Liver (tissue), 9 donors: ENCODE results near the gene SEL1L2. TPM values are rescaled to one million over a fixed set of nuclear protein-coding genes. Genes with fewer than 3 reads are reported as not detected.

Experiments used
- DNase-seq: peaks from one replicate; pipeline ENCODE4 v3.0.0-alpha.2; 2017; ENCODE audit warnings: low spot score
- H3K27ac ChIP-seq, 2 donors: one replicate each; pipeline ENCODE4 v1.7.0; 2013; ENCODE audit warnings: inconsistent platforms in 2 of 2, low read length in 2 of 2, control low read depth in 1 of 2, low read depth in 1 of 2, mild to moderate bottlenecking in 1 of 2
- H3K27me3 ChIP-seq, 4 donors: one replicate each; pipeline versions ENCODE4 v1.6.1 to v1.7.0; 2013; ENCODE audit warnings: low read length in 3 of 4, inconsistent platforms in 1 of 4, mild to moderate bottlenecking in 1 of 4, moderate library complexity in 1 of 4; ENCODE audit not compliant: control insufficient read depth in 4 of 4, insufficient read depth in 4 of 4
- H3K36me3 ChIP-seq, 4 donors: one replicate each; pipeline versions ENCODE4 v1.6.1 to v1.7.0; 2013; ENCODE audit warnings: low read length in 3 of 4, mild to moderate bottlenecking in 3 of 4, low read depth in 1 of 4, moderate library complexity in 1 of 4; ENCODE audit not compliant: control insufficient read depth in 4 of 4, insufficient read depth in 3 of 4
- H3K4me1 ChIP-seq, 4 donors: one replicate each; pipeline versions ENCODE4 v1.6.1 to v1.7.0; 2013; ENCODE audit warnings: low read length in 3 of 4, mild to moderate bottlenecking in 3 of 4, moderate library complexity in 1 of 4; ENCODE audit not compliant: control insufficient read depth in 4 of 4, insufficient read depth in 4 of 4
- H3K4me3 ChIP-seq, 3 donors: one replicate each; pipeline versions ENCODE4 v1.6.1 to v1.7.0; 2013; ENCODE audit warnings: low read length in 3 of 3, control low read depth in 1 of 3, low read depth in 1 of 3, mild to moderate bottlenecking in 1 of 3
- H3K9ac ChIP-seq, 2 donors: one replicate each; pipeline ENCODE4 v1.7.0; 2013; ENCODE audit warnings: low read length in 2 of 2, mild to moderate bottlenecking in 2 of 2, moderate library complexity in 2 of 2, control low read depth in 1 of 2, low read depth in 1 of 2
- H3K9me3 ChIP-seq, 4 donors: one replicate each; pipeline versions ENCODE4 v1.6.1 to v1.7.0; 2013; ENCODE audit warnings: low read length in 3 of 4; ENCODE audit not compliant: control insufficient read depth in 4 of 4
- EGR1 ChIP-seq, 2 donors: IDR thresholded peaks; 2 replicates each; pipeline ENCODE4 v1.6.1; 2016 to 2018; ENCODE audit warnings: antibody characterized with exemption in 2 of 2, low read depth in 2 of 2
- FOXA1 ChIP-seq: IDR thresholded peaks from 2 replicates; pipeline ENCODE4 v1.6.1; 2016; ENCODE audit warnings: antibody characterized with exemption
- FOXA2 ChIP-seq: IDR thresholded peaks from 2 replicates; pipeline ENCODE4 v1.6.1; 2016; ENCODE audit warnings: antibody characterized with exemption
- GABPA ChIP-seq, 2 donors: IDR thresholded peaks in 1 of 2; conservative IDR thresholded peaks in 1 of 2; 2 replicates each; pipeline ENCODE4 v1.6.1; 2016; ENCODE audit warnings: antibody characterized with exemption in 2 of 2, mild to moderate bottlenecking in 1 of 2, moderate library complexity in 1 of 2
- HNF4A ChIP-seq, 2 donors: conservative IDR thresholded peaks; 2 replicates each; pipeline ENCODE4 v1.6.1; 2016; ENCODE audit warnings: antibody characterized with exemption in 2 of 2, mild to moderate bottlenecking in 2 of 2
- HNF4G ChIP-seq: IDR thresholded peaks from 2 replicates; pipeline ENCODE4 v1.6.1; 2016; ENCODE audit warnings: antibody characterized with exemption
- JUND ChIP-seq, 2 donors: IDR thresholded peaks; 2 replicates each; pipeline ENCODE4 v1.6.1; 2016; ENCODE audit warnings: antibody characterized with exemption in 2 of 2
- NR2F2 ChIP-seq: IDR thresholded peaks from 2 replicates; pipeline ENCODE4 v1.6.1; 2016; ENCODE audit warnings: antibody characterized with exemption
- RAD21 ChIP-seq, 2 donors: IDR thresholded peaks; 2 replicates each; pipeline ENCODE4 v1.6.1; 2016; ENCODE audit warnings: antibody characterized with exemption in 2 of 2, mild to moderate bottlenecking in 2 of 2
- RXRA ChIP-seq, 2 donors: IDR thresholded peaks; 2 replicates each; pipeline ENCODE4 v1.6.1; 2017 to 2018; ENCODE audit warnings: antibody characterized with exemption in 2 of 2, mild to moderate bottlenecking in 1 of 2
- SP1 ChIP-seq: IDR thresholded peaks from 2 replicates; pipeline ENCODE4 v1.6.1; 2018; ENCODE audit warnings: antibody characterized with exemption, mild to moderate bottlenecking
- TAF1 ChIP-seq: conservative IDR thresholded peaks from 2 replicates; pipeline ENCODE4 v1.6.1; 2016; ENCODE audit warnings: antibody characterized with exemption, mild to moderate bottlenecking
- YY1 ChIP-seq: IDR thresholded peaks from 2 replicates; pipeline ENCODE4 v1.6.1; 2016; ENCODE audit warnings: antibody characterized with exemption, mild to moderate bottlenecking
- polyA plus RNA-seq, 2 donors: library from polyadenylated mRNA; stranded (reverse) in 1 of 2; unstranded in 1 of 2; fragments of 200-250 nt in 1 of 2; fragments of >200 nt in 1 of 2; fragmentation: Nextera tagmentation in 1 of 2; extraction: Ambion mirVana in 1 of 2; gene quantifications; one replicate each; pipeline versions ENCODE4 v1.2.1 to v1.2.3, GENCODE V29; 2013 to 2015
- total RNA-seq, 2 donors: library from RNA; depleted of rRNA; stranded (reverse); fragments of >200 nt; gene quantifications; one replicate each; pipeline ENCODE4 v1.2.3, GENCODE V29; 2014
- TF ChIP-seq, protein P1 (sequence below): IDR thresholded peaks from 2 replicates; pipeline ENCODE4 v1.6.1; 2016; ENCODE audit warnings: antibody characterized with exemption
- TF ChIP-seq, protein P2 (sequence below): fragments of 150-350 bp; IDR thresholded peaks from 2 replicates; pipeline ENCODE4 v1.5.1; 2017; ENCODE audit warnings: improper control_type of control experiment, low read depth, low read length; ENCODE audit not compliant: missing input control
- TF ChIP-seq, protein P3 (sequence below): IDR thresholded peaks from 2 replicates; pipeline ENCODE4 v1.6.1; 2016; ENCODE audit warnings: antibody characterized with exemption
- TF ChIP-seq, protein P4 (sequence below): IDR thresholded peaks from 2 replicates; pipeline ENCODE4 v1.6.1; 2016; ENCODE audit warnings: antibody characterized with exemption, mild to moderate bottlenecking
- TF ChIP-seq, protein P5 (sequence below): IDR thresholded peaks from 2 replicates; pipeline ENCODE4 v1.6.1; 2016; ENCODE audit warnings: antibody characterized with exemption
- donor health status: healthy.
- donor health status: healthy.
- donor health status: healthy.
- donor health status: healthy.
- donor health status: healthy.

SEL1L2 gene
- total and polyA plus RNA-seq, 4 donors, result not detected

- peaks cover 0 to 19% (median 17%) of the 10 kb centered on the region in 4 donors for H3K4me1 ChIP-seq
- H3K27me3 ChIP-seq, result no peaks in the 10 kb centered on the region
- no peak overlapping the region for H3K27ac ChIP-seq
- no peaks in the 10 kb centered on the region for H3K9me3 ChIP-seq
- no peak overlapping the region for H3K4me3 ChIP-seq
- TF ChIP-seq GABPA (IDR thresholded peaks at IDR 0.05 in 1 of 2, conservative IDR thresholded peaks at IDR 0.05 in 1 of 2), result no peak
- TF ChIP-seq HNF4G, result no peak
- no peak for TF ChIP-seq JUND (IDR thresholded peaks at IDR 0.05)
- no peak for TF ChIP-seq NR2F2
- no peak for TF ChIP-seq EGR1 (IDR thresholded peaks at IDR 0.05; ENCODE audit: low read depth in 2 of 2)
- TF ChIP-seq, protein P1, sequence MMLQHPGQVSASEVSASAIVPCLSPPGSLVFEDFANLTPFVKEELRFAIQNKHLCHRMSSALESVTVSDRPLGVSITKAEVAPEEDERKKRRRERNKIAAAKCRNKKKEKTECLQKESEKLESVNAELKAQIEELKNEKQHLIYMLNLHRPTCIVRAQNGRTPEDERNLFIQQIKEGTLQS, result no peak
- no peak for TF ChIP-seq FOXA2
- TF ChIP-seq HNF4A (conservative IDR thresholded peaks at IDR 0.05), result no peak
- TF ChIP-seq, protein P2, sequence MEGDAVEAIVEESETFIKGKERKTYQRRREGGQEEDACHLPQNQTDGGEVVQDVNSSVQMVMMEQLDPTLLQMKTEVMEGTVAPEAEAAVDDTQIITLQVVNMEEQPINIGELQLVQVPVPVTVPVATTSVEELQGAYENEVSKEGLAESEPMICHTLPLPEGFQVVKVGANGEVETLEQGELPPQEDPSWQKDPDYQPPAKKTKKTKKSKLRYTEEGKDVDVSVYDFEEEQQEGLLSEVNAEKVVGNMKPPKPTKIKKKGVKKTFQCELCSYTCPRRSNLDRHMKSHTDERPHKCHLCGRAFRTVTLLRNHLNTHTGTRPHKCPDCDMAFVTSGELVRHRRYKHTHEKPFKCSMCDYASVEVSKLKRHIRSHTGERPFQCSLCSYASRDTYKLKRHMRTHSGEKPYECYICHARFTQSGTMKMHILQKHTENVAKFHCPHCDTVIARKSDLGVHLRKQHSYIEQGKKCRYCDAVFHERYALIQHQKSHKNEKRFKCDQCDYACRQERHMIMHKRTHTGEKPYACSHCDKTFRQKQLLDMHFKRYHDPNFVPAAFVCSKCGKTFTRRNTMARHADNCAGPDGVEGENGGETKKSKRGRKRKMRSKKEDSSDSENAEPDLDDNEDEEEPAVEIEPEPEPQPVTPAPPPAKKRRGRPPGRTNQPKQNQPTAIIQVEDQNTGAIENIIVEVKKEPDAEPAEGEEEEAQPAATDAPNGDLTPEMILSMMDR, result no peak
- no peak for TF ChIP-seq RAD21 (IDR thresholded peaks at IDR 0.05)
- TF ChIP-seq RXRA (IDR thresholded peaks at IDR 0.05), result no peak
- TF ChIP-seq TAF1, result no peak
- TF ChIP-seq, protein P3, sequence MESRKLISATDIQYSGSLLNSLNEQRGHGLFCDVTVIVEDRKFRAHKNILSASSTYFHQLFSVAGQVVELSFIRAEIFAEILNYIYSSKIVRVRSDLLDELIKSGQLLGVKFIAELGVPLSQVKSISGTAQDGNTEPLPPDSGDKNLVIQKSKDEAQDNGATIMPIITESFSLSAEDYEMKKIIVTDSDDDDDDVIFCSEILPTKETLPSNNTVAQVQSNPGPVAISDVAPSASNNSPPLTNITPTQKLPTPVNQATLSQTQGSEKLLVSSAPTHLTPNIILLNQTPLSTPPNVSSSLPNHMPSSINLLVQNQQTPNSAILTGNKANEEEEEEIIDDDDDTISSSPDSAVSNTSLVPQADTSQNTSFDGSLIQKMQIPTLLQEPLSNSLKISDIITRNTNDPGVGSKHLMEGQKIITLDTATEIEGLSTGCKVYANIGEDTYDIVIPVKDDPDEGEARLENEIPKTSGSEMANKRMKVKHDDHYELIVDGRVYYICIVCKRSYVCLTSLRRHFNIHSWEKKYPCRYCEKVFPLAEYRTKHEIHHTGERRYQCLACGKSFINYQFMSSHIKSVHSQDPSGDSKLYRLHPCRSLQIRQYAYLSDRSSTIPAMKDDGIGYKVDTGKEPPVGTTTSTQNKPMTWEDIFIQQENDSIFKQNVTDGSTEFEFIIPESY, result no peak
- TF ChIP-seq FOXA1, result no peak
- no peak for TF ChIP-seq YY1
- TF ChIP-seq, protein P4, sequence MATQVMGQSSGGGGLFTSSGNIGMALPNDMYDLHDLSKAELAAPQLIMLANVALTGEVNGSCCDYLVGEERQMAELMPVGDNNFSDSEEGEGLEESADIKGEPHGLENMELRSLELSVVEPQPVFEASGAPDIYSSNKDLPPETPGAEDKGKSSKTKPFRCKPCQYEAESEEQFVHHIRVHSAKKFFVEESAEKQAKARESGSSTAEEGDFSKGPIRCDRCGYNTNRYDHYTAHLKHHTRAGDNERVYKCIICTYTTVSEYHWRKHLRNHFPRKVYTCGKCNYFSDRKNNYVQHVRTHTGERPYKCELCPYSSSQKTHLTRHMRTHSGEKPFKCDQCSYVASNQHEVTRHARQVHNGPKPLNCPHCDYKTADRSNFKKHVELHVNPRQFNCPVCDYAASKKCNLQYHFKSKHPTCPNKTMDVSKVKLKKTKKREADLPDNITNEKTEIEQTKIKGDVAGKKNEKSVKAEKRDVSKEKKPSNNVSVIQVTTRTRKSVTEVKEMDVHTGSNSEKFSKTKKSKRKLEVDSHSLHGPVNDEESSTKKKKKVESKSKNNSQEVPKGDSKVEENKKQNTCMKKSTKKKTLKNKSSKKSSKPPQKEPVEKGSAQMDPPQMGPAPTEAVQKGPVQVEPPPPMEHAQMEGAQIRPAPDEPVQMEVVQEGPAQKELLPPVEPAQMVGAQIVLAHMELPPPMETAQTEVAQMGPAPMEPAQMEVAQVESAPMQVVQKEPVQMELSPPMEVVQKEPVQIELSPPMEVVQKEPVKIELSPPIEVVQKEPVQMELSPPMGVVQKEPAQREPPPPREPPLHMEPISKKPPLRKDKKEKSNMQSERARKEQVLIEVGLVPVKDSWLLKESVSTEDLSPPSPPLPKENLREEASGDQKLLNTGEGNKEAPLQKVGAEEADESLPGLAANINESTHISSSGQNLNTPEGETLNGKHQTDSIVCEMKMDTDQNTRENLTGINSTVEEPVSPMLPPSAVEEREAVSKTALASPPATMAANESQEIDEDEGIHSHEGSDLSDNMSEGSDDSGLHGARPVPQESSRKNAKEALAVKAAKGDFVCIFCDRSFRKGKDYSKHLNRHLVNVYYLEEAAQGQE, result no peak
- no peak for TF ChIP-seq SP1
- TF ChIP-seq, protein P5, sequence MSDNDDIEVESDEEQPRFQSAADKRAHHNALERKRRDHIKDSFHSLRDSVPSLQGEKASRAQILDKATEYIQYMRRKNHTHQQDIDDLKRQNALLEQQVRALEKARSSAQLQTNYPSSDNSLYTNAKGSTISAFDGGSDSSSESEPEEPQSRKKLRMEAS, result no peak
- no peak for DNase-seq
- H3K36me3 ChIP-seq, result peaks cover 5 to 28% (median 21%) of the 10 kb centered on the region in 4 donors
- H3K9ac ChIP-seq, result no peak overlapping the region
Observed at GRCh38 chr20:13817342-13817741, 173.1 kb downstream of the SEL1L2 start.
